Diencephalon (tissue), 1 donor: Measurements from ENCODE around the gene DENND6B. TPM values are rescaled to one million over a fixed set of nuclear protein-coding genes. Genes with fewer than 3 reads are reported as not detected.

Experiments
- total RNA-seq: library from RNA; depleted of rRNA; stranded (reverse); fragments of >200 nt; gene quantifications from one replicate; pipeline ENCODE4 v1.2.3, GENCODE V29; 2014

DENND6B gene
- total RNA-seq, result 24.2 TPM

DNA sequence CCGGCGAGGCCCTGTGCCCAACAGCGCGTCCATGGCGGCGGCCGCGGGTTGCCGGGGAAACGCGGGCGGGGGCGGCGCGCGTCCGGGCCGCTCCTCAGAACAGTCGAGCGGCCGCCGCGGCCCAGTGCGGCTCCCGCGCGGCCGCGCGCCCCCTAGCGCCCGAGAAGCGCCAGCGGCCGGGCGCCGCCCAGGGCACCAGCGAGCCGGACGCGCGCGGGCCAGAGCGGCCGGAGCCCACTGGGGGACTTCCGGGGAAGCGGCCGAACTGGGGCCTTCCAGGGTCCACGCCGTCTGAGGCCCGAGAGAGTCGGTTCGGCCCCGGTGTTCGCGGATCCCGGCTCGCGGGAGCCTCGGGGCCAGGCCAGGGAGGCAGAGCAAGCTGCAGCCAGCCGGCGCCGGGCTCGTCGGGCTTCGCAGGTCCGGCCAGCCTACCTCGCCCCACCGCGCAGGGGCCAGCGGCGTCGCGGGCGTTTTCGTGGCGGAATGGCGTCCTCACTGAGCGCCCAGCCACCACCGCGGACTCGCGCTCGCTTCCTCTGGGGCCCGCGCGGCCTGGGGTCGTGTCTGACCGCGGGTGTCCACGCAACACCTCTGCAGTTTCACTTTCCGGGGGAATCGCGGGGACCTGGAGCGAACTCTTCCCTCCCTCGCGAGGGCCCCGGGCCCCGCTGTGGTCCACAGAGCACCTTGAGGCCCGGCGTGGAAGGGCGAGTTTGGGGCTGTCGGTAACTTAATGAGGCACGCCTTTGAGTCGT, at the start of gene DENND6B:
DENND6B (minus strand) TSS at position 57 of the 755 bp plus-strand sequence; CDS start at position 33, 24 bp downstream.

GRCh38 chr22:50342651-50343540, 16.1 kb upstream of the DENND6B start, which contains the start of gene PPP6R2:
Gene PPP6R2 (plus strand): TSS chr22:50343327. CDS start chr22:50393909, 50,582 bp downstream.

DNA sequence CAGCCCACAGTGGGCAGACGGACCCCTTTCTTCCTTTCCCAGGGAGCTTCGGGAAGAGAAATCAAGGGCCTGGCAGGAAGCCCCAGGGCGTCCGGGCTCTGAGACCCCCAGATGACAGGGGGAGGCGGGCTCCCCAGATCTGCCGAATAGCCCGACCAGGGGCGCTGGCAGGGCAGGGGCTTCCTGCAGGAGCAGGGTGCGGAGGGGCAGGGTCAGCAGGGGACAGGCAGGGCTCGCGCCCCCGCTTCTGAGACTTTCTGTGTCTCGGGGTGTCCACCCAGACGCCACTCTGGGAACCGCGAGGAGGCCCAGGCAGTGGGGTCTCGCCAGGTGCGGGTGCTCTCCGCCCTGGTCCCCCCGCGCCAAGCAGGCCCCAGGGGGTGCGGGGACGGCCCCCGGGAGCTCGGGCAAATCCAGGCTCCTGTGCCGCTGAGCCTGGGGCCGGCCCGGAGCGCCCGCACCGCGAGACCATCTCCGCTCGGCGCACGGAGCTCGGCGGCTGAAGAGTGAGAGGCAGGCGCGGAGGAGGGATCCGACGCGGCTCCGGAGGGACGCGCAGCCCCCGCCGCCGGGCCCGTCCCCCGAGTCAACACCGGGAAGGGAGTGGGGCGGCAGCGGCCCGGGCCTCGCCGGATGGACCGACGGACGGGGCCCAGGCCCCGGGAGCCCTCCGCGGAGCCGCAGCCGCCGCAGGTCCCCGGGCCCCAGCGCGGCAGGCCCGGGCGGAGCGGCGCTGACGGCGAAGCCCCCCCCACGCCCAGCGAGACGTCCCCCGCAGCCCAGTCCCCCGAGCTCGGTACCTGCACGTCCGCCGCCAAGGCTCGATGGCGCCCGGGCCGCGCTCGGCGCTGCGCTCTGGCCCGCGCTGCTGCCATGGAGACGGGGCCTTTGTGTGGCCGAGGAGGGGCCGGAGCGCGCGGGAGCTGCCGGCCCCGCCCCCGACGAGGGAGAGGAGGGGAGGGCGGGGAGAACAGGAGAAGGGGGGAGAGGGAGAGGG, 19.8 kb downstream of the DENND6B start, which contains the start of gene PLXNB2:
PLXNB2 (minus strand) TSS at position 894 of the 997 bp plus-strand sequence. CDS start 17,062 bp downstream, outside the sequence.

GRCh38 chr22:50269970-50270665, 56.7 kb downstream of the DENND6B start, which contains the start of gene MAPK11:
Gene MAPK11 (minus strand): TSS chr22:50270380. CDS start chr22:50270292, 88 bp downstream.

GRCh38 chr22:50261615-50262459, 65.0 kb downstream of the DENND6B start, which contains the start of gene MAPK12:
Gene MAPK12 (minus strand): TSS chr22:50261683. CDS start chr22:50261509, 174 bp downstream.

Other genes with a start within 250 kb of the DENND6B start
- gene MLC1, start 241.6 kb downstream of the DENND6B start, total RNA-seq, result 74.5 TPM
- gene MOV10L1, start 237.0 kb downstream of the DENND6B start, total RNA-seq, result 1.8 TPM
- 4.8 TPM for gene PANX2, start 156.3 kb downstream of the DENND6B start, total RNA-seq
- gene TRABD, start 141.1 kb downstream of the DENND6B start, total RNA-seq, result 5.5 TPM
- gene SELENOO, start 126.0 kb downstream of the DENND6B start, total RNA-seq, result 7.4 TPM
- gene TUBGCP6, start 82.0 kb downstream of the DENND6B start, total RNA-seq, result 34.4 TPM
- 19.6 TPM for gene HDAC10, start 75.7 kb downstream of the DENND6B start, total RNA-seq
- gene MAPK12, start 65.3 kb downstream of the DENND6B start, total RNA-seq, result 11.8 TPM
- 13.4 TPM for gene MAPK11, start 56.6 kb downstream of the DENND6B start, total RNA-seq
- gene PLXNB2, start 19.4 kb downstream of the DENND6B start, total RNA-seq, result 52.4 TPM
- 62.1 TPM for gene PPP6R2, start 16.3 kb upstream of the DENND6B start, total RNA-seq
- 89.3 TPM for gene SBF1, start 148.0 kb upstream of the DENND6B start, total RNA-seq
- gene ADM2, start 154.5 kb upstream of the DENND6B start, total RNA-seq, result not detected
- gene MIOX, start 159.8 kb upstream of the DENND6B start, total RNA-seq, result not detected
- gene LMF2, start 180.7 kb upstream of the DENND6B start, total RNA-seq, result 16.6 TPM
- gene NCAPH2, start 181.2 kb upstream of the DENND6B start, total RNA-seq, result 44.5 TPM
- 0.92 TPM for gene SCO2, start 198.6 kb upstream of the DENND6B start, total RNA-seq
- gene TYMP, start 203.0 kb upstream of the DENND6B start, total RNA-seq, result 4.6 TPM
- not detected for gene KLHDC7B, start 218.9 kb upstream of the DENND6B start, total RNA-seq
- not detected for gene SYCE3, start 235.9 kb upstream of the DENND6B start, total RNA-seq